Liver (tissue), 9 donors: ENCODE results near the gene GLP1R. TPM values are rescaled to one million over a fixed set of nuclear protein-coding genes. Genes with fewer than 3 reads are reported as not detected.

Experiments used
- DNase-seq: peaks from one replicate; pipeline ENCODE4 v3.0.0-alpha.2; 2017; ENCODE audit warnings: low spot score
- H3K27ac ChIP-seq, 2 donors: one replicate each; pipeline ENCODE4 v1.7.0; 2013; ENCODE audit warnings: inconsistent platforms in 2 of 2, low read length in 2 of 2, control low read depth in 1 of 2, low read depth in 1 of 2, mild to moderate bottlenecking in 1 of 2
- H3K27me3 ChIP-seq, 4 donors: one replicate each; pipeline versions ENCODE4 v1.6.1 to v1.7.0; 2013; ENCODE audit warnings: low read length in 3 of 4, inconsistent platforms in 1 of 4, mild to moderate bottlenecking in 1 of 4, moderate library complexity in 1 of 4; ENCODE audit not compliant: control insufficient read depth in 4 of 4, insufficient read depth in 4 of 4
- H3K36me3 ChIP-seq, 4 donors: one replicate each; pipeline versions ENCODE4 v1.6.1 to v1.7.0; 2013; ENCODE audit warnings: low read length in 3 of 4, mild to moderate bottlenecking in 3 of 4, low read depth in 1 of 4, moderate library complexity in 1 of 4; ENCODE audit not compliant: control insufficient read depth in 4 of 4, insufficient read depth in 3 of 4
- H3K4me1 ChIP-seq, 4 donors: one replicate each; pipeline versions ENCODE4 v1.6.1 to v1.7.0; 2013; ENCODE audit warnings: low read length in 3 of 4, mild to moderate bottlenecking in 3 of 4, moderate library complexity in 1 of 4; ENCODE audit not compliant: control insufficient read depth in 4 of 4, insufficient read depth in 4 of 4
- H3K4me3 ChIP-seq, 3 donors: one replicate each; pipeline versions ENCODE4 v1.6.1 to v1.7.0; 2013; ENCODE audit warnings: low read length in 3 of 3, control low read depth in 1 of 3, low read depth in 1 of 3, mild to moderate bottlenecking in 1 of 3
- H3K9ac ChIP-seq, 2 donors: one replicate each; pipeline ENCODE4 v1.7.0; 2013; ENCODE audit warnings: low read length in 2 of 2, mild to moderate bottlenecking in 2 of 2, moderate library complexity in 2 of 2, control low read depth in 1 of 2, low read depth in 1 of 2
- H3K9me3 ChIP-seq, 4 donors: one replicate each; pipeline versions ENCODE4 v1.6.1 to v1.7.0; 2013; ENCODE audit warnings: low read length in 3 of 4; ENCODE audit not compliant: control insufficient read depth in 4 of 4
- ATF3 ChIP-seq: IDR thresholded peaks from 2 replicates; pipeline ENCODE4 v1.6.1; 2016; ENCODE audit warnings: antibody characterized with exemption
- CTCF ChIP-seq: fragments of 150-350 bp; IDR thresholded peaks from 2 replicates; pipeline ENCODE4 v1.5.1; 2017; ENCODE audit warnings: improper control_type of control experiment, low read depth, low read length; ENCODE audit not compliant: missing input control
- EGR1 ChIP-seq, 2 donors: IDR thresholded peaks; 2 replicates each; pipeline ENCODE4 v1.6.1; 2016 to 2018; ENCODE audit warnings: antibody characterized with exemption in 2 of 2, low read depth in 2 of 2
- GABPA ChIP-seq, 2 donors: IDR thresholded peaks in 1 of 2; conservative IDR thresholded peaks in 1 of 2; 2 replicates each; pipeline ENCODE4 v1.6.1; 2016; ENCODE audit warnings: antibody characterized with exemption in 2 of 2, mild to moderate bottlenecking in 1 of 2, moderate library complexity in 1 of 2
- HNF4A ChIP-seq, 2 donors: conservative IDR thresholded peaks; 2 replicates each; pipeline ENCODE4 v1.6.1; 2016; ENCODE audit warnings: antibody characterized with exemption in 2 of 2, mild to moderate bottlenecking in 2 of 2
- HNF4G ChIP-seq: IDR thresholded peaks from 2 replicates; pipeline ENCODE4 v1.6.1; 2016; ENCODE audit warnings: antibody characterized with exemption
- JUND ChIP-seq, 2 donors: IDR thresholded peaks; 2 replicates each; pipeline ENCODE4 v1.6.1; 2016; ENCODE audit warnings: antibody characterized with exemption in 2 of 2
- MAX ChIP-seq: IDR thresholded peaks from 2 replicates; pipeline ENCODE4 v1.6.1; 2016; ENCODE audit warnings: antibody characterized with exemption
- NR2F2 ChIP-seq: IDR thresholded peaks from 2 replicates; pipeline ENCODE4 v1.6.1; 2016; ENCODE audit warnings: antibody characterized with exemption
- RXRA ChIP-seq, 2 donors: IDR thresholded peaks; 2 replicates each; pipeline ENCODE4 v1.6.1; 2017 to 2018; ENCODE audit warnings: antibody characterized with exemption in 2 of 2, mild to moderate bottlenecking in 1 of 2
- SP1 ChIP-seq: IDR thresholded peaks from 2 replicates; pipeline ENCODE4 v1.6.1; 2018; ENCODE audit warnings: antibody characterized with exemption, mild to moderate bottlenecking
- TAF1 ChIP-seq: conservative IDR thresholded peaks from 2 replicates; pipeline ENCODE4 v1.6.1; 2016; ENCODE audit warnings: antibody characterized with exemption, mild to moderate bottlenecking
- YY1 ChIP-seq: IDR thresholded peaks from 2 replicates; pipeline ENCODE4 v1.6.1; 2016; ENCODE audit warnings: antibody characterized with exemption, mild to moderate bottlenecking
- ZBTB33 ChIP-seq: IDR thresholded peaks from 2 replicates; pipeline ENCODE4 v1.6.1; 2016; ENCODE audit warnings: antibody characterized with exemption
- WGBS: extraction: QIAGEN DNeasy Blood & Tissue Kit; methylation state at CpG from one replicate; pipeline ENCODE4 v1.1.7; 2013; 5-methylcytosine and 5-hydroxymethylcytosine counted together
- polyA plus RNA-seq, 2 donors: library from polyadenylated mRNA; stranded (reverse) in 1 of 2; unstranded in 1 of 2; fragments of 200-250 nt in 1 of 2; fragments of >200 nt in 1 of 2; fragmentation: Nextera tagmentation in 1 of 2; extraction: Ambion mirVana in 1 of 2; gene quantifications; one replicate each; pipeline versions ENCODE4 v1.2.1 to v1.2.3, GENCODE V29; 2013 to 2015
- total RNA-seq, 2 donors: library from RNA; depleted of rRNA; stranded (reverse); fragments of >200 nt; gene quantifications; one replicate each; pipeline ENCODE4 v1.2.3, GENCODE V29; 2014
- donor health status: healthy.
- donor health status: healthy.
- donor health status: healthy.
- donor health status: healthy.
- donor health status: healthy.

GLP1R gene
- total and polyA plus RNA-seq, 4 donors = not detected

GRCh38 chr6:39053016-39053624, 4.5 kb downstream of the GLP1R start:
- no peaks in the 10 kb centered on the region for H3K9me3 ChIP-seq
- peaks cover 0 to 10% (median 6%) of the 10 kb centered on the region in 4 donors for H3K4me1 ChIP-seq
- DNase-seq = no peak
- H3K27me3 ChIP-seq = peaks cover 0 to 2% (median 0%) of the 10 kb centered on the region in 4 donors
- no peaks in the 10 kb centered on the region for H3K36me3 ChIP-seq
- H3K9ac ChIP-seq = no peak overlapping the region
- TF ChIP-seq EGR1 (IDR thresholded peaks at IDR 0.05; ENCODE audit: low read depth in 2 of 2) (no peak), HNF4G (no peak), ZBTB33 (no peak), SP1 (no peak), JUND (IDR thresholded peaks at IDR 0.05) (no peak), TAF1 (no peak), GABPA (IDR thresholded peaks at IDR 0.05 in 1 of 2, conservative IDR thresholded peaks at IDR 0.05 in 1 of 2) (no peak), HNF4A (conservative IDR thresholded peaks at IDR 0.05) (no peak), RXRA (IDR thresholded peaks at IDR 0.05) (no peak), YY1 (no peak)
- 85% methylated on average over 4 of the region's 4 CpGs for WGBS
- no peak overlapping the region for H3K27ac ChIP-seq
- no peak overlapping the region for H3K4me3 ChIP-seq

- no peaks in the 10 kb centered on the region for H3K36me3 ChIP-seq
- TF ChIP-seq JUND (IDR thresholded peaks at IDR 0.05) (no peak), HNF4A (conservative IDR thresholded peaks at IDR 0.05) (no peak), YY1 (no peak), ATF3 (no peak), NR2F2 (no peak), CTCF (no peak), ZBTB33 (no peak), GABPA (IDR thresholded peaks at IDR 0.05 in 1 of 2, conservative IDR thresholded peaks at IDR 0.05 in 1 of 2) (no peak), TAF1 (no peak), MAX (no peak)
- H3K9ac ChIP-seq = no peak overlapping the region
- H3K4me3 ChIP-seq = no peak overlapping the region
- H3K9me3 ChIP-seq = no peaks in the 10 kb centered on the region
- WGBS = 77% methylated on average over 9 of the region's 9 CpGs
- no peak overlapping the region for H3K27ac ChIP-seq
- H3K27me3 ChIP-seq = peaks cover 0 to 2% (median 0%) of the 10 kb centered on the region in 4 donors
- DNase-seq = no peak
- peaks cover 0 to 3% (median under 1%) of the 10 kb centered on the region in 4 donors for H3K4me1 ChIP-seq
Measured at GRCh38 chr6:39053854-39054576, 5.4 kb downstream of the GLP1R start.
